ENCODE results near the gene SRSF7.
"Not testable (repeated sequence)": the region's sequence is repeated elsewhere in the genome, so short reads cannot be mapped to it uniquely, and the experiment has no call there.

SRSF7 gene

GRCh38 chr2:38703336-38703735, 47.8 kb downstream of the SRSF7 start:
- not testable (repeated sequence) for DNase-seq (ENCODE audit: low read depth in 2 of 3, low spot score in 2 of 3)

DNA sequence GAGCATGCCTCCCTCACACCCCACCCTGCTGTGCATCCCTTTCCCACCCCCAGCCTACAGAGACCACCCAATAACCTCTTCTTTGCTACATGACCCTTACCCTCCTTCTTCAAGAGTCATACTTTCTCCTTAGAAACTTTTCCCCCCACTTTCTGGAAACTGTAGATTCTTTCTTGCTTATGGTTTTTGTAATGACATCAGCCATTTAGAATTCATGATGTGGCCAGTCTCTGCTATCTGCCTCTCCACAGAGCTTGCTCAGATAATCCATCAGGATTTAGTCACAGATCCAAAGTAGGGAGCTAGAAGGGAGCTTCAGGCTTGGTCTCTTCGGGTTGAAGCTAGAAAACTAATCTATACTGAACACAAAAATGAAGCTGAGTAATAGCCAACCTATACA, 48.7 kb downstream of the SRSF7 start:
- no peak for DNase-seq (ENCODE audit: low read depth in 2 of 3, low spot score in 2 of 3)

- no peak for DNase-seq (ENCODE audit: low read depth in 2 of 3, low spot score in 2 of 3)
Observed at GRCh38 chr2:38701542-38701941, 49.6 kb downstream of the SRSF7 start.

DNA sequence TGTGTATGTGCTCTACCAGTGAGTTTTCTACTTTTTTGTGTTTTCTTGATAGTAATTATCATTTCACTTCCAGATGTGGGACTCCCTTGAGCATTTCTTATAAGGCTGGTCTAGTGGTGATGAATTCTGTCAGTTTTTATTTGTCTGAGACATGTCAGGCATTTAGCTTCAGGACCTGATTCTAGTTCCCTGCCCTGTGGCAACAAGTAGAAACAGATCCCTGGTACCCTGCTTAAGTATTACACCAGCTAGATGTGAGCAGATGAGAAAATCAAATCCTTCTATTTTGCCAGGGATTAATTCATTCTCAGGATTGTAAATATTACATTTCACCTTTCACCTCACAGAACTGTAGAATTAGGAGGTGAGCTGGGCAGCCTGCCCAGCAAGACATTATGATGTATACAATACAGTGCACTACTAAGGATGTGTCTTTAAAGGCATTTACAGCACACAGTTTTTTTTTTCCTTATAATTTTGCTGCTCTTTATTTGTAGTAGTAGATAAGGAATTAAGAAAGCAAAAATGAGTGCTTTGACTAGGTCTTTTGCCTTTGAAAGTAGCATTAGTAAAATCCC, 50.2 kb downstream of the SRSF7 start:
- DNase-seq (ENCODE audit: low read depth in 2 of 3, low spot score in 2 of 3), result no peak

- DNase-seq (ENCODE audit: low read depth in 2 of 3, low spot score in 2 of 3), result no peak
Observed at GRCh38 chr2:38700113-38700785, 50.9 kb downstream of the SRSF7 start.

GRCh38 chr2:38698467-38699003, 52.6 kb downstream of the SRSF7 start:
- DNase-seq (ENCODE audit: low read depth in 2 of 3, low spot score in 2 of 3), result no peak

DNA sequence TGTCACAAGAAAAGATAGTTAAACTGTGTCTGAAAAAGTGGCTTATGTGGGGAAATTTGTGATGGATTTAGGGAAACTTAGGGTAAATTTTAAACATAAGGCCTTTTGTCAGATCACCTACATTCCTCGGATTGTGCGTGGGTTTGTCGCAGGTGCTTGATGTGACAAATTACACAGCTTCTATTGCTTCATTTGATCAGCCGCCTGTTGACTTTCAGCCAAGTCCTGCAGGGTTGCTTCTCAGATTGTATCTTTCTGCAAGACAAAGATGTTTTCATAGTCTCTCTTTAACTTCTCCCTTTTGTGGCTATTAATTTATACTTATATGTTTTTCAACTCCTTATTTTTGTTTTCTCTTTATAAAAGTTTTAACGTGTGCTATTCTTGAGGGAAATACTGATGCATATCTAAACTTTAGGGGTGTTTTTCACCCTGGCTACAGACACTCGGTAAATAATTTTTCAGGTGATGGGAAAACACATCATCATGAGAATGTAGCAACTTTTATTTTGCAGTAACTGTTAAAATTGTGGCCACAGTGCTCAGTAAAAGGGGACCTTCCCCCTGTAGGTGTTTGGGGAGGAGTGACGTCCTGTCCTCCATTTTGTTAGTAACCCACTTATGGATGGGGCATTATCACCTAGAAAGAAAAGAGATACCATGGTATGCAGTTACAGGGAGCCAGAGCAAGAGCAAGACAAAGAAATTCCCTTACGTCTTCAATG, 53.9 kb downstream of the SRSF7 start:
- no peak for DNase-seq (ENCODE audit: low read depth in 2 of 3, low spot score in 2 of 3)
